GM23338 (cell line): ENCODE data around the gene IGFL3.

Experiments used
- CREB1 ChIP-seq: fragments of 250-450 bp; sonication (Bioruptor Pico); IDR thresholded peaks from 2 replicates; pipeline ENCODE4 v1.5.0; 2020; ENCODE audit warnings: low read depth, mild to moderate bottlenecking, moderate library complexity
- EZH2 ChIP-seq: fragments of 200-600 bp; sonication (generic); IDR thresholded peaks from one replicate; pipeline ENCODE4 v1.8.0; 2017; ENCODE audit warnings: antibody characterized with exemption, mild to moderate bottlenecking, low read depth; ENCODE audit not compliant: unreplicated experiment
- JUNB ChIP-seq: IDR thresholded peaks from one replicate; pipeline ENCODE4 v1.6.1; 2016; ENCODE audit warnings: antibody characterized with exemption; ENCODE audit not compliant: unreplicated experiment
- POLR2AphosphoS5 ChIP-seq: IDR thresholded peaks from 2 replicates; pipeline ENCODE4 v1.6.1; 2016; ENCODE audit warnings: antibody characterized with exemption, low read depth
- STAT1 ChIP-seq: IDR thresholded peaks from one replicate; pipeline ENCODE4 v1.6.1; 2016; ENCODE audit warnings: antibody characterized with exemption; ENCODE audit not compliant: unreplicated experiment
- TF ChIP-seq, protein P1 (sequence below), 2 experiments: fragments of 200-600 bp in 1 of 2; sonication (generic) in 1 of 2; conservative IDR thresholded peaks; 2 replicates each; pipeline versions ENCODE4 v1.5.1 to v1.6.1; 2016 to 2017; ENCODE audit warnings: antibody characterized with exemption in 2 of 2, low read depth in 2 of 2, mild to moderate bottlenecking in 2 of 2, moderate library complexity in 1 of 2
- TF ChIP-seq, protein P2 (sequence below): IDR thresholded peaks from one replicate; pipeline ENCODE4 v1.6.1; 2018; ENCODE audit warnings: antibody characterized with exemption; ENCODE audit not compliant: unreplicated experiment

DNA sequence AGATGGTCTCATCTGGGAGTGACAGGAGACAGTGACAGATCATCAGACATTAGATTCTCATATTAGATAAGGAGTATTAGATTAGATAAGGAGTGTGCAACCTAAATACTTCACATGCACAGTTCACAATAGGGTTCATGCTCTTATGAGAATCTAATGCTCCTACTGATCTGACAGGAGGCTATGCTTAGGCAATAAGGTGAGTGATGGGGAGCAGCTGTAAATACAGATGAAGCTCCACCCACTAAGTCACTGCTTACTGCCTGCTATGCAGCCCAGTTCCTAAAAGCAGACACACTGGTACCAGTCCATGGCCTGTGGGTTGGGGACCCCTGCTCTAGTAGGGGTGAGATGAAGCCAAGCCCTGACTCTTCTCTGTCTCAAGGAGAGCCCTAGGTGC, 10.0 kb upstream of the IGFL3 start:
- TF ChIP-seq, protein P1, sequence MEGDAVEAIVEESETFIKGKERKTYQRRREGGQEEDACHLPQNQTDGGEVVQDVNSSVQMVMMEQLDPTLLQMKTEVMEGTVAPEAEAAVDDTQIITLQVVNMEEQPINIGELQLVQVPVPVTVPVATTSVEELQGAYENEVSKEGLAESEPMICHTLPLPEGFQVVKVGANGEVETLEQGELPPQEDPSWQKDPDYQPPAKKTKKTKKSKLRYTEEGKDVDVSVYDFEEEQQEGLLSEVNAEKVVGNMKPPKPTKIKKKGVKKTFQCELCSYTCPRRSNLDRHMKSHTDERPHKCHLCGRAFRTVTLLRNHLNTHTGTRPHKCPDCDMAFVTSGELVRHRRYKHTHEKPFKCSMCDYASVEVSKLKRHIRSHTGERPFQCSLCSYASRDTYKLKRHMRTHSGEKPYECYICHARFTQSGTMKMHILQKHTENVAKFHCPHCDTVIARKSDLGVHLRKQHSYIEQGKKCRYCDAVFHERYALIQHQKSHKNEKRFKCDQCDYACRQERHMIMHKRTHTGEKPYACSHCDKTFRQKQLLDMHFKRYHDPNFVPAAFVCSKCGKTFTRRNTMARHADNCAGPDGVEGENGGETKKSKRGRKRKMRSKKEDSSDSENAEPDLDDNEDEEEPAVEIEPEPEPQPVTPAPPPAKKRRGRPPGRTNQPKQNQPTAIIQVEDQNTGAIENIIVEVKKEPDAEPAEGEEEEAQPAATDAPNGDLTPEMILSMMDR (conservative IDR thresholded peaks at IDR 0.05; ENCODE audit: low read depth in 2 of 2) = no peak
- TF ChIP-seq EZH2 (no peak), POLR2AphosphoS5 (no peak), STAT1 (no peak), JUNB (no peak), CREB1 (CRISPR knock-in tag) (no peak)
- TF ChIP-seq, protein P2, sequence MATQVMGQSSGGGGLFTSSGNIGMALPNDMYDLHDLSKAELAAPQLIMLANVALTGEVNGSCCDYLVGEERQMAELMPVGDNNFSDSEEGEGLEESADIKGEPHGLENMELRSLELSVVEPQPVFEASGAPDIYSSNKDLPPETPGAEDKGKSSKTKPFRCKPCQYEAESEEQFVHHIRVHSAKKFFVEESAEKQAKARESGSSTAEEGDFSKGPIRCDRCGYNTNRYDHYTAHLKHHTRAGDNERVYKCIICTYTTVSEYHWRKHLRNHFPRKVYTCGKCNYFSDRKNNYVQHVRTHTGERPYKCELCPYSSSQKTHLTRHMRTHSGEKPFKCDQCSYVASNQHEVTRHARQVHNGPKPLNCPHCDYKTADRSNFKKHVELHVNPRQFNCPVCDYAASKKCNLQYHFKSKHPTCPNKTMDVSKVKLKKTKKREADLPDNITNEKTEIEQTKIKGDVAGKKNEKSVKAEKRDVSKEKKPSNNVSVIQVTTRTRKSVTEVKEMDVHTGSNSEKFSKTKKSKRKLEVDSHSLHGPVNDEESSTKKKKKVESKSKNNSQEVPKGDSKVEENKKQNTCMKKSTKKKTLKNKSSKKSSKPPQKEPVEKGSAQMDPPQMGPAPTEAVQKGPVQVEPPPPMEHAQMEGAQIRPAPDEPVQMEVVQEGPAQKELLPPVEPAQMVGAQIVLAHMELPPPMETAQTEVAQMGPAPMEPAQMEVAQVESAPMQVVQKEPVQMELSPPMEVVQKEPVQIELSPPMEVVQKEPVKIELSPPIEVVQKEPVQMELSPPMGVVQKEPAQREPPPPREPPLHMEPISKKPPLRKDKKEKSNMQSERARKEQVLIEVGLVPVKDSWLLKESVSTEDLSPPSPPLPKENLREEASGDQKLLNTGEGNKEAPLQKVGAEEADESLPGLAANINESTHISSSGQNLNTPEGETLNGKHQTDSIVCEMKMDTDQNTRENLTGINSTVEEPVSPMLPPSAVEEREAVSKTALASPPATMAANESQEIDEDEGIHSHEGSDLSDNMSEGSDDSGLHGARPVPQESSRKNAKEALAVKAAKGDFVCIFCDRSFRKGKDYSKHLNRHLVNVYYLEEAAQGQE = no peak
